GM18868 (cell line): Measurements from ENCODE around the gene MAT2A.
A peak's percentile ranks its signal among the peaks of the same experiment; 100 is the strongest.
"Not testable (repeated sequence)": the region's sequence is repeated elsewhere in the genome, so short reads cannot be mapped to it uniquely, and the experiment has no call there.

Source experiments
- ATAC-seq: cut with Tn5 transposase; IDR thresholded peaks from one replicate; pipeline ENCODE4 v1.9.1; 2021; ENCODE audit warnings: mild to moderate bottlenecking, moderate library complexity; ENCODE audit not compliant: unreplicated experiment

Gene MAT2A

DNA sequence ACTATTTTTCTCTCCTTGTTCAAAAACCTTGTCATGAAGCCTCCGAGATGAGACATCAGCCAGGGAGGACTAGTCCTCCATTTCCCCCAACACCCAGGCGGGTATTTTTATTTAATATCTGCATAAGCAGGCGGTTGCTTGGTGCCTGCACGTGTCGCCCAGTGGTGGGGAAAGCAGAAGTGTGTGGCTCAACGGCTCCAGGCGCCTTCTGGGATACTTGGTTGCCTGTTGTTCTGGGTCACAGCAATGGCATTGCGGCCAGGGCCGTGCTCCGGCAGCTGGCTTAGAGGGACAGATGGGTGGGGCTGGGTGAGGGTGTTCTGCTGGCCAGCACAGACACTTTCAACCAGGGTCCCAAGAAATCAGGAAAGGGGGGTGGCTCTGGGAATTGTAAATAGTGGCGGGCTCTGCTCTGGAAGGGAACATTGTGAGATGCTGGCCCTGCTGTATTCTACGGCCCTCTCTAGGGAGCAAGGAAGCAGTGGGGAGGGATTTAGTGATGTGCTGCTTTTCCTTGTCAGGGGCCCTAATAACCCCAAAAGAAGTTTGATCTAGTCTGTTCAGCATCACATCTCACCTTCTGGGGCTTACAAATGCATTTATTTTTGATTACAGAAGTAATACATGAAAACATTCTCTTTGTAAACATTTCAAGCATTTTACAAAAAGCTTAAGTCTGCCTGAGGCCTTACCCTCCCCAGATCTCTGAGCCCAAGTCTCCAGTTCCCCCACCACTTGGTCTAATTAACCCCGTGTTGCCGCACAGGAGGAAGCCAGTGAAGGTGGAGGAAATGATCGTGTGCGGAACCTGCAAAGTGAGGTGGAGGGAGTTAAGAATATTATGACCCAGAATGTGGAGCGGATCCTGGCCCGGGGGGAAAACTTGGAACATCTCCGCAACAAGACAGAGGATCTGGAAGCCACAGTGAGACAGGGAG, 39.5 kb downstream of the MAT2A start:
- ATAC-seq: peak; percentile 46

DNA sequence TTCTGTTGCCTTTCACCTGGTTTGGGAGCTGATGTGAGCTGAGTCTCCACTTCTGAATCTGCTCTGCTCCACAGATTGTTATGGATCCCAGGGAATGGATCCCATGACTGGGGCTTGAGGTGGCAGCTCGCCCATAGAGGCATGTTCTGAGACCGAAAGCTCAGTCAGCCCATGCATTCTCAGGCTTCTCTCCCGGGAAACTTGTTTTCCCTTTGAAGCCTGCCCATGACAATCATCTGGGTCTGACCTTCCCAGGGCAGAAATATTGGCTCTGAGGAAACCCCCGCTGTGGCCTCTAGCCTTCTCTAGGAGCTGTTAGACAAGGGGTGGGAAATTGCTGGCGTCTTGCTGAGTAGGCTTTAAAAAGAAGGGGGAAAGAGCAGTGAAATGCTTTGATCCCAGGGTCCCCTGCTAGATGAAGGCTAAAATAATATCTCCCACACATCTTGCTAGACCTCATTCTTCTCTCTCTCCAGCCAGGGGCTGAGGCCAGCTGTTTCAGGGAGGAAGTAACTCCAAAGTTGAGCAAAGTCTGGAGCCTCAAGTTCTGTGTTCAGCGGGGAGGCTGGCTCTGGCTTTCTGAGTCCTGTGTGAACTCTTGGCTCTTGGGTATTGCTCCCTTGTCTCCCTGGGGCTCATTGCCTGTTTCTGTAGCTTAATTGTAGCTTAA, 40.4 kb downstream of the MAT2A start:
- no peak for ATAC-seq

DNA sequence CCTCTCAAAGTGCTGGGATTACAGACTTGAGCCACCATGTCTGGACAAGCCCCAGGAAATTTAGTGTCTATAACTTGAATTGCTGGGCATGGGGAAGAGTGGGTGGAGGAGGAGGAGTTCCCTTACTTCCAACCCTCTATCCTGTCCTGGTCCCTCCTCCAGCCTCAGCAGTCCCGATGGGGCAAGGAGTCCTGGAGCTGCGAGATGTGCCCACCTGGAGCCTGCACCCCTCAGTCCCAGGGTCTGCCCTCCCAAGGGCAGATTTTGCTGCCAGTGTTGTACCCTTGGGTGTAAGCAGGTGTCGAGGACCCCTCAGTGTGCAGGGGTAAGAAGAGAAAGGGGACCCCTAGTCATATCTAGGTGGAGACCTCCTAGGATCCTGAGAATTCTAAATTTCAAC, 41.2 kb downstream of the MAT2A start:
- ATAC-seq: no peak

DNA sequence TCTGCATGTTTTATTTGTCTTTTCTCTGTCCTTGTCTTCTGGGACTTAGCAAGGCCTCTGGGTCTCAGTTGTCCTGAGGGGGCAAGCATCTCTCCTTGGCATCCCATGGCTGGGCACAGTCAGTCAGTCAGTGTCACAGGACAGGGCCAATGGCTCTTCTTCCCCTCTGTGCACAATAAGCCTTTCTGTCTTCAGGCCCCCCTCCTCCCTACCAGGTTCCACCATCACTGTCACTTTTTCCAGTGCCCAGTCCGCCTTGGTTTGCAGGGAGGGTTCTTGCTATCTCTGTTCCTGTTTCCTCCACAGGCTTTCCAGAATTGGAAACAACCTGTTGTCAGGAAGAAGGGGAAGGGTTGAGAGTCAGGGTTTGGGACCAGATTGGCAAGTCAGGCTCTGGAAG, 43.5 kb downstream of the MAT2A start:
- ATAC-seq: no peak

DNA sequence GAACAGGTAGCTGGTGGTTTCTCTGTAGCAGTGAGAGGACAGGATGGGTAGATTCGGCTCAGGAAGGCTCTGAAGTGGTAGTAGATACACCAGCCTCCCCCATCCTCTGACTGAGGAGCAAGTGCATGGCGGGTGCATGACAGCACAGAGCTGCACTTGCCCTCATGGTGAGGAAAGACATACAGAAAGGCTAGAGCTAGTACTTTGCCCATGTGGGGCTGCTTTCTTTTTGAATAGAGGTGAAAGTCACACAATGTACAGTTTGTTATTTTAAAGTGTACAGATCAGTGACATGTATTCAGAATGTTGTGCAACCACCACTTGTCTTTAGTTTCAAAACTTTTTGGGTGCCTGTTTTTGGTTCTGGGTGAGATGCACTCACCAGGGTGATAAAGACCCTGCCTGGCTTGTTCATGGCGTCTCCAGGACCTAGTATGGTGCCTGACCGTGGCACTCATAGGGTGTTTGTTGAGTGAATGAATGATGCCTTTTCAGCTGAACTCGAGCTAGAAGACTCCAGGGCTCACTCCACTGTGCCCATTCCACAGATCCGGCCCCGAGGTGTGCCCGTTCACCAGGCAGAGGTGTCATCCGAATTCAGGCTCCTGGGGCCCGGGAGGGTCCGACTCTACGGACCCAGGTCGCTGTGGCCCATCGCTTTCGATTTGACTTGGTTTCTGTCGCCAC, 44.8 kb downstream of the MAT2A start:
- peak; percentile 67 for ATAC-seq

DNA sequence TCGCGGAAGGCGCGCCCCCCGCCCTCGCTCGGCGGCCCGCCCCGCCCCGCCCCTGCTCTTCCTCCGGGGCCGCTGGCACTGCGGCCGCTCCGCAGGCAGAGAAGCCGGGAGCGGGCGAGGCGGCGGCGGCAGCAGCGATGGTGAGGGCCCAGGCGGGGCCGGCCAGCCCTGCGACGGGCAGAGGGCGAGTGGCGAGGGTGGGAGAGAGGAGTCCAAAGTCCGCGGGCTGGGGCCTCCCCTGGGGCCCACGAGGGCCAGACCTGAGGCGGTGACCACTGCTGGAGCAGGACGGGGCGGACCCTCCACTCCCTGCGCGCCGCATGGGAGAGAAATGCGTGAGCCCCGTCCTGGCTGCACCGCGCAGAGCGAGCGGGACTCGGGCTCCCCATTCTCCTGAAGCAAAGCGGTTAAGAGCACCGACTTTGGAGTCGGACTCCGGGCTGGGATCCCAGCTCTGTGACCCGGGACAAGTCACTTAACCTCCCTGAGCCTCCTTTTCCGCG, 45.4 kb downstream of the MAT2A start, which contains the start of gene VAMP5:
TSS of gene VAMP5 (plus strand) at position 78 of the 503 bp plus-strand sequence. CDS start at position 138, 60 bp downstream.
- ATAC-seq: peak; percentile 8

DNA sequence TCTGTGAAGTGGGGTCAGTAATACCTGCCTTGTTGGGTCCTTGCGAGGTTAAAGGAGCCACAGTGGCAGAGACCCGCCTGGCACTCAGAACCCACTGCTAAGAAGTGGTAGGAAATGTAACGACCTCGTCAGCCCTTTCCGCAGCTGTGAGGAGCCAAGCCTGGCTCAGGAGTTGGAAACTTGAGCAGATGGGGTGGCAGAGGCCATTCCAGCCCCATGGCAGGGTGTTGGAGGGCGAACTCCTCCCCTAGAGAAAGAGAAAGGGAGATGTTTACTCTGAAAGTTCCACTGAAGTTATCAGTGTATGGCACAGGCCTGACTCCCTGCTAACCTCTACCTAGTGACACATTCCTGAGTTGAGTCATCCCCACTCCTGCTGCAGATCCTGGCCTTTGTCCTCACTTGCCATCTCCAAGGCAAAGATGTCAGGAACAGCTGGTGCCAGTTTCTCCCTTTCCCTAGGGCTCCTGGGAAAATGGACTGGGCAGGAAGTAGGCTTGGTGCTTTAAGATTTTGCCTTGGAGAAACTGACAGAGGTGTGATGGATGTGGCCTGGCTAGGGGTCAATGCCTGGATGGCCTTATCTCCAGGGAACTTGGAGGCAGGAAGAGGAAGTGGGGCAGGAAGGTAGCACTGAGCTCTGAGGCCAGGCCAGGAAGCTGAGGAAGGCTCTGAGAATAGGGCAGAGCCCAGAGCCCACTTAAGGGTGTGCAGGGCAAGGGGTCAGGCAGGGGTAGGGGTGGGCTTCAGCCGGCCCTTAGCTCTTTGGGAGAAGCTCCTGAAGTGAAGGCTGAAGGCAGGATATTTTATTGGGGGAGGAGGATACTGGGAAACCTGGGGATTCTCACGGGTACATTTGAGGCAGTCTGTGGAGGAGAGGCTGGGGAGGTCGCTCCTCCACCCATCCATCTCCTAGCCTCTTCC, 46.2 kb downstream of the MAT2A start:
- ATAC-seq: peak; percentile 41

DNA sequence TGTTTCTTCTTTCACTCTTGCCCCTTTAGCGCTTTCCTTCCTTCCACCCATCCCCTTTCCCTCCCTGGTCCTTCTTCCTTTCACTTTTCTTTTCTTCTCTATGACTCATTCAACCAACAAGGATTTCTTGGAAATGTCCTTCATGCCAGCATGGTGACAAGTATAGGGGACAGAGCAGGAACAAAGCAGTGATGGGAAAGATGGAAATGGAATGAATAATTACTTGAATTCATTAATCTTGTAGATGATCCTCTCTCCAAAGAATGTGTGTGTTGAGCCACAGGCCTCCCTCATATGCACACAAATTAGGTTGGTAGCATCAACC, 46.8 kb downstream of the MAT2A start:
- ATAC-seq: no peak

DNA sequence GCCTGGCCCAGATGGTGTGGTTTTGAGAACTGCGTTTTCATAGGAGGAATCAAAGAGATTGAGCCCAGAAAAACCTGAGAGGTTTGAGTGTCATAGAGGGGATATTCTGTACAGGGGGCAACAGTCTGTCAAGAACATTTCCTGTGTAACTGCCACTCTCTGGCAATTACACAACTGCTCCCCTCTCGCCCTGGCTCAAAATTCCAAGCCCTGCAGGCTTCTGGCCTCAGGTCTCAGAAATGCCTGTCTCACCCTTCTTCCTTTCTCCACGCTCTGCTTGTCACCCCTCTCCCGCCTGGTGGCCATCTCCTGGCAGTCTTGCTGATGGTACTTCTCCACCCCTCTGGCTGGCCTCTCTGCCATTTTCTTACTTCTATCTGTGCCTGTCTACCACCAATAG, 49.3 kb downstream of the MAT2A start:
- ATAC-seq: no peak

DNA sequence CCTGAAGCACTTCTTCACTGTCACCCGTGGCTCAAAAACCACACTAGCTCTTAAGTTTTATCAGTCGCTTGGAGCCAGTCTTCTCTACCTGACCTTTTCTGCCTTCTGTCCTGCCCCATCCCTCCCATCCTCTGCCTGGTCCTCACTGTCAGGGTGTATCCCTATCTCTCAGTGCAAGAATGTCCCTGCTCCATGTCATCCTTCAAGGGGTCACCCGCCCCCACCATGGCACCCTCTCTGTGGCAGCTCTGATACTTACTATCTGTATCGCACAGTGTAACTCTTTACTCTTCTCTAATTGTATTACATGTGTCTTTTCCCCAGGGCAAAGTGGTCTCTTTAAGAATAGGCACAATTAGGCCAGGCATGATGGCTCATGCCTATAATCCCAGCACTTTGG, 49.7 kb downstream of the MAT2A start:
- ATAC-seq: no peak

DNA sequence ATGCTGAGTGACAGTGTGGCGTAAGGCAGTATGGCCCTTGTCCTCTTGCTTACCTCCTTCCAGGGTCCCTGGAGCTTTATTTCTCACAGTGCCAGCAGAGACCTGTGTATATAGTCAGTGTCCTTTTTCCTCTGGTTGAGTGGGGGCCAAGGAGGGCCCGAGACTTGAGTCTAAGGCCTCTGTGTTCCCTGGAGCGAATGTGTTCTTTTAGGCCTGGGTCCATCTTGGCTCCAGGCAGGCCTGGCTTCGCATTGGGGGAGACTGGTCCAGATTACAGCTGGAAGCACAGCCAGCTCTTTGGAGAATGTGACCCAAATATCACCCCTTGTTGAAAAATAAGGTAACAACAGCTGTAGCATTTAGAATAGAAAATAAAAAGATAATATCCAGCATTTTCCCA, 50.2 kb downstream of the MAT2A start:
- no peak for ATAC-seq

DNA sequence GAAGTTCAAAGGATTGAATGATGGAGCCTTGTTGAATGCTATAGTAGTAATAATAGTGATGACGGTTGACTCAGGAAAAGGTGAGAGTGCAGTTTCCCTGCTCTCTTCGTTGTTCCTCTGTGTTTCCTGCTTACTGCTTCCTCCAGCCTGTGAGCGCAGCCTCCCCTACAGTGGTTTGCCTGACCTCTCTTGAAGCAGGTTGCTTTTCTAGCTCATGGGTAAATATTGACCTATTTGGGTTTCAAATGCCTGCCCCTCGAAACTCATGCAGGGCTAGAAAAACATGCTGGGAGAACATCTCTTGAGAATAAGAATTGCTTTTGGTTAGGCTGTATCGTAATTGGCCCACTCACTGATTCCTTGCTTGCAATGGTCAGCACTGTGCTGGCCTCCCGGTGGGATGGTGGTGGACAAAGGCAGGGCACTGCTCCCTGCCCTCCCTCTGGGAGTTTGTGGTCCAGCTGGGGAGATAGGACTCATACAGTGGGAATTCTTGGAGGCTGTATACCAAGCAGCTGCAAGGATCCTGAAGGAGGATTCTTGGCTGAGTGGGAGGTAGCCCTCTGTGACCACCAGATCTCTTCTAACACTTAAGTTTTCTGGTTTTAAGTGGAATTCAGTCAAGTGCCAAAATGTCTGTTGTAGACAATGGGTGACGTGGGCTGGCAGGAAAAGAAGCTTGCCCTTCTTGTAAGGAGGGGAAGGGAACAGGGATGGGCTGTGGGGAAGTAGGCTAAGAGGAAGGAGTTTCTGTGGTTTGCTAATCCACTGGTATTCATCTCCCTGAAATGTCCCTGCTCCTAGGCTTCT, 51.2 kb downstream of the MAT2A start:
- ATAC-seq: no peak

DNA sequence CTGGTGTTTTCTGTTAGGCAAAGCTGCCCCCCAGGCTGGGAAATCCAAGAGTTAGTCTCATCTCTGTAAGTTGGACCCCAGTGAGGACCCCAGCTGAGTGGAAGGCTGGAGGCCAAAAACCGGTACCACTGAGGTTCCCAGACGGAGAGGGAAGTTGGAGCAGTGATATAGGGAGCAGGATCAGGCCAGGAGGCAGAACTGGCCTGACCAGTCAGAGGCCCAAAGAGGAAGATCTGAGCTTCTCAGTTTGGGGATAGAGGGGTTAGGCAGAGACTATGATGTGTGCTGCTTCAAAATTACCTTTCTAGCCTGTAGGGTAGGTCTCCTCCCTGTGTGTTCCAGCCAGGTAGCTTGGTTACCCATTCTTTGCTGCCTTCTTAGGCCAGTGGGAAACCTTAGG, 52.0 kb downstream of the MAT2A start:
- ATAC-seq: no peak

DNA sequence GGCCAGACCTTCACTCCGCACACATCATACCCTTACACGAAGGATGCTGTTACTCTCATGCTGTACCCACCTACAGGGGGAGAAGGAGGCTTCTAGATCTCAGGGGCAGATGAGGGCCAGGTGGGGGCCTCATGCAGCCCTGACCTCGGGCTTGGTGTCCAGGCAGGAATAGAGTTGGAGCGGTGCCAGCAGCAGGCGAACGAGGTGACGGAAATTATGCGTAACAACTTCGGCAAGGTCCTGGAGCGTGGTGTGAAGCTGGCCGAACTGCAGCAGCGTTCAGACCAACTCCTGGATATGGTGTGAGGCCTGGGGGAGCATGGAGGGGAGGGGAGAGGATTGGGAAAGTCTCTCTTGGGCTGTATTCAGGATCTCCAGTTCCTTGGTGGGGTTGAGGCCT, 52.6 kb downstream of the MAT2A start:
- ATAC-seq: no peak

DNA sequence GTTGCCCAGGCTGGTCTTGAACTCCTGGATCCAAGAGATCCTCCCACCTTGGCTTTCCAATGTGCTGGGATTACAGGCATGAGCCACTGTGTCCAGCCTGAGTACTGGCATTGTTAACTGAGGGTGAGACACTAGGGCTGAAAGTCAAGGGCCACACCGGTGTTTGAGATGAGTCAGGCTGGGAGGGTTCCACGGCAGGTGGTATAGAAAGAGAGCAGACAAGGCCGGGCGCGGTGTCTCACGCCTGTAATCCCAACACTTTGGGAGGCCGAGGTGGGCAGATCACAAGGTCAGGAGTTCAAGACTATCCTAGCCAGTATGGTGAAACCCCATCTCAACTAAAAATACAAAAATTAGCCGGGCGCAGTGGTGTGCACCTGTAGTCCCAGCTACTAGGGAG, 53.3 kb downstream of the MAT2A start:
- not testable (repeated sequence) for ATAC-seq

DNA sequence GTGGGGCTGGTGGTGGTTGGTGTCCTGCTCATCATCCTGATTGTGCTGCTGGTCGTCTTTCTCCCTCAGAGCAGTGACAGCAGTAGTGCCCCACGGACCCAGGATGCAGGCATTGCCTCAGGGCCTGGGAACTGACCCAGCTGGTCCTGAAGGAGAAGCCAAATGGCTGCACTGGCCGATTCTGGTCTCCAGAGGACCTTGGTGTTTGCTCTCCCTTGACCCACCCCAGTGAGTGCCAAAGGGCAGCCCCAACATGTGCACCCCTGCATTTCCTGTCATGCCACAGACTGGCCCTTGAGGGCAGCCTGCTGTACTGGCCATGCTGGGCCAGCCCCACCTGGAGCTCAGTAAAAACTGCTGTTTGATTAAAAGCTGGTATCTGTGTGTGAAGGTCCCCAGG, 54.1 kb downstream of the MAT2A start:
- no peak for ATAC-seq
